Measurements from ENCODE around the gene C7orf33.

C7orf33 gene

DNA sequence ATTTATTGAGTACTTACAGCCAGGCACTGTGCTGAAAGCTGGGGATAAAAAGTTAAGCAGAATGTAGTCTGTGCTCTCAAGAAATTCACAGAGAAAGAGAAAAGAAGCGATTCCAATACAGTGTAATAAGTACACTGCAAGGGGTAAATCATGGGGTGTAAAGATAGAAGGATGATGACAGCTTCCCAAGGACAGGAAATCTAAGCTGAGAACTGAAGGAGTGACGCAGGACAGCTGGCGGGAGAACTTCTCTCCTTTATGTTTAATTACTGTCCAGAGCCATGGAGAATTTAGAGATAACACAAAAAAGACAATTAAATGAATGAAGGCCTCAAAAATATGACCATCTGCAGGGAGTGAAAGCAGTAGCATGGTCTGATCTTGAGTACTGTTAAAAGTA lies 34.8 kb downstream of the C7orf33 start:
- DNase-seq (ENCODE audit: low read depth), result no peak
- H3K4me3 ChIP-seq (replicated peaks; ENCODE audit: low read depth, low read length), result no peak overlapping the region
- TF ChIP-seq, protein P1, sequence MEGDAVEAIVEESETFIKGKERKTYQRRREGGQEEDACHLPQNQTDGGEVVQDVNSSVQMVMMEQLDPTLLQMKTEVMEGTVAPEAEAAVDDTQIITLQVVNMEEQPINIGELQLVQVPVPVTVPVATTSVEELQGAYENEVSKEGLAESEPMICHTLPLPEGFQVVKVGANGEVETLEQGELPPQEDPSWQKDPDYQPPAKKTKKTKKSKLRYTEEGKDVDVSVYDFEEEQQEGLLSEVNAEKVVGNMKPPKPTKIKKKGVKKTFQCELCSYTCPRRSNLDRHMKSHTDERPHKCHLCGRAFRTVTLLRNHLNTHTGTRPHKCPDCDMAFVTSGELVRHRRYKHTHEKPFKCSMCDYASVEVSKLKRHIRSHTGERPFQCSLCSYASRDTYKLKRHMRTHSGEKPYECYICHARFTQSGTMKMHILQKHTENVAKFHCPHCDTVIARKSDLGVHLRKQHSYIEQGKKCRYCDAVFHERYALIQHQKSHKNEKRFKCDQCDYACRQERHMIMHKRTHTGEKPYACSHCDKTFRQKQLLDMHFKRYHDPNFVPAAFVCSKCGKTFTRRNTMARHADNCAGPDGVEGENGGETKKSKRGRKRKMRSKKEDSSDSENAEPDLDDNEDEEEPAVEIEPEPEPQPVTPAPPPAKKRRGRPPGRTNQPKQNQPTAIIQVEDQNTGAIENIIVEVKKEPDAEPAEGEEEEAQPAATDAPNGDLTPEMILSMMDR (IDR thresholded peaks at IDR 0.05; ENCODE audit: low read length, missing control alignments), result no peak

DNA sequence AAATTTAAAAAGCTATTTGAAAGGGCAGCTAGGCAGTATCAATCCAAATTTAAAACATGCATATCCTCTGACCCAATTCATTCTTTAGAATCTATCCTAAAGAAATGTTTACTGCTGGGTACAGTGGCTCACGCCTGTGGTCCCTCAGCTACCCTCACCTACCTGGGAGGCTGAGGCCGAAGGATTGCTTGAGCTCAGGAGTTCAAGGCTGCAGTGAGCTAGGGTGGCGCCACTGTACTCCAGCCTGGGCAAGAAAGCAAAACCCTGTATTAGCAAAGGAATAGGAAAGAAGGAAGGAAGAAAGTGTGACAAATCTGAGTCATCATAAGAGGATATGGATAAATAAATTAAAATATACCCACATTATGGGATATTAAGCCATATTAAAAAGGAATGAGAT lies 36.3 kb downstream of the C7orf33 start:
- TF ChIP-seq, protein P1 (IDR thresholded peaks at IDR 0.05; ENCODE audit: low read length, missing control alignments), result no peak
- no peak overlapping the region for H3K4me3 ChIP-seq (replicated peaks; ENCODE audit: low read depth, low read length)
- DNase-seq (ENCODE audit: low read depth), result no peak

DNA sequence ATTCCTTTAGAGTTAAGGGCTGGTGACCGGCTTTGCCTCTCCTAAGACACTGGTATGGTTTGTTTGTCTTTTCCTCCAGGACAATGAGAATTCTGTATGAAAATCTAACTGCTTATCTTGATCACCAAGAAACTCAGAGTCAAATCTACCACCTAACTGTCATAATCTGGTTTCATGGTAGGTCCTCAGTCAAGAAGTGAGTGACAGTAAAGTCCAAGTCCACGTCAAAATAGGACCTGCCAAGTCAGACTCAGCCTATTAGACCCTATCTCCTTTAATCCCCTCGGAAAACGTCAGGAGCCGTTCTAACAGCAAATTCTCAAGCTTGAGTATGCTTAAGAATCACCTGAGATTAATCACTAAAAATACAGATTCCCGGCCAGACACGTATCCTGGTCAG lies 37.4 kb downstream of the C7orf33 start:
- TF ChIP-seq, protein P1 (IDR thresholded peaks at IDR 0.05; ENCODE audit: low read length, missing control alignments), result no peak
- no peak overlapping the region for H3K4me3 ChIP-seq (replicated peaks; ENCODE audit: low read depth, low read length)

DNA sequence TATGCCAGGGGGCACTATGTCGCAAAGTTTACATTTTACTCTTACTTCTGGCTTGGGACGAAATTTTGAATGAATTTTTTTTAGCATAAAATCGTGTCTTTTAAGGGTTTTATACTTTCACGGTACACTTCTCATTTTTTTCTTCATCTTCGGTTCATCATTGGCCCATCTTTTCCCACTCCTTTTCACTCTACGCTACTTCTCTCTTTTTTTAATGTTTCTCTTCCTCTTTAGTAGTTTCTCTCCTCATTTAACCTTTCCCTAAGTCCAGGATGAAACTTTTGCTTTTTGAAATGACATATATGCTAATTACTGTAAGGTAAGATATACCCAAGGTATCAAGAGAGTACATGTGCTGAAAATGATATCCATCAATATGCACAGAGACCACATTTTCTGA lies 39.5 kb downstream of the C7orf33 start:
- DNase-seq (ENCODE audit: low read depth), result no peak
- TF ChIP-seq, protein P1 (IDR thresholded peaks at IDR 0.05; ENCODE audit: low read length, missing control alignments), result no peak
- no peak overlapping the region for H3K4me3 ChIP-seq (replicated peaks; ENCODE audit: low read depth, low read length)

More for the DNA sequence above, 37.4 kb downstream of the C7orf33 start:
- DNase-seq (ENCODE audit: low read depth), result no peak

DNA sequence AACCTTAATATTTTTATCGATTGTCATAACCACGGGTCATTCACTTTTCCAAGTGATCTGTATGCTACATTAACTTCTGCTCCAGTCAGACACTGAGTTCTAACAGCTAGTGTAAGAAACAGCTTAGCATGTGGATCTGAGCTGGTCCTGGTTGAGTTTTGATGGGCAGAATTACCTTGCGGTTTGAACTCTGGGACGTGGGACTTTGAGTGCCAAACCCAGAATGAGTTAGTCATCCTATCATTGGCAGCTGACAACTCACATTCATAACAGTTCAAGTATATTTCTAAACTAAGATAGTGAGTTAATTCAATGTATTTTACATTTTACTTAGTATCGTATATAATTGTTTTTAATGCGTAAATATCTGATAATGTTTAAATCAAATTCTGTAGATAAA lies 43.2 kb downstream of the C7orf33 start:
- no peak for DNase-seq (ENCODE audit: low read depth)
- H3K4me3 ChIP-seq (replicated peaks; ENCODE audit: low read depth, low read length), result no peak overlapping the region
- TF ChIP-seq, protein P1 (IDR thresholded peaks at IDR 0.05; ENCODE audit: low read length, missing control alignments), result no peak

DNA sequence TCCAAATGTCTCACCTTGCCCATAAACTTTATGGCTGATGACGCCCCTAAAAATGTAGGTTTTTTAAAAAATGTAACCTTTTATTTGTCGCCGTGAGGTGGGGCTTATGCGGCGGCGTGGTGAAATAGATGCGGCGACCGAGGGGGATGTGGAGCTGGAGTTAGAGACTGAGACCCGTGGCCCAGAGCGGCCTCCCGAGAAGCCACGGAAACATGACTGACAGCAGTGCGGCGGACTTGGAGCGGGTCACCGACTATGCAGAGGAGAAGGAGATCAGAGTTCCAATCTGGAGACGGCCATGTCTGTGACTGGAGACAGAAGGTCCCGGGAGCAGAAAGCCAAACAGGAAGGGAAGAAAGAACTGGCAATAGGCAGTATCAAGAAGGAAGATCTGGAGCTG lies 46.5 kb downstream of the C7orf33 start:
- TF ChIP-seq, protein P1 (IDR thresholded peaks at IDR 0.05; ENCODE audit: low read length, missing control alignments), result no peak
- no peak overlapping the region for H3K4me3 ChIP-seq (replicated peaks; ENCODE audit: low read depth, low read length)
- no peak for DNase-seq (ENCODE audit: low read depth)

DNA sequence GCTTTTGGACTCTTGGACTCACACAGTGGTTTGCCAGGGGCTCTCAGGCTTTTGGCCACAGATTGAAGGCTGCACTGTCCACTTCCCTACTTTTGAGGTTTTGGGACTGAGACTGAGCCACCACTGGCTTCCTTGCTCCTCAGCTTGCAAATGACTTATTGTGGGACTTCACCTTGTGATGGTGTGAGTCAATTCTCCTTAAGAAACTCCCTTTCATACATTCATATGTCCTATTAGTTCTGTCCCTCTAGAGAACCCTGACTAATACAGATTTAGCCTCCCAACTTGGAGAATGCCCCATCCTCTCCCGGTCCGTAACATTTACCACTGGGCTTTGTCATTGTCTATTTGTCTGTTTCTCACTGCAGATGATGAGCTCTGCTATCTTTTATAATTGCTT lies 55.3 kb downstream of the C7orf33 start:
- TF ChIP-seq, protein P1 (IDR thresholded peaks at IDR 0.05; ENCODE audit: low read length, missing control alignments), result no peak
- no peak for DNase-seq (ENCODE audit: low read depth)
- no peak overlapping the region for H3K4me3 ChIP-seq (replicated peaks; ENCODE audit: low read depth, low read length)
